Astrocyte of the hippocampus (primary cell): ENCODE data around the gene SOCS3.
A peak's percentile ranks its signal among the peaks of the same experiment; 100 is the strongest.
"Not testable (repeated sequence)": the region's sequence is repeated elsewhere in the genome, so short reads cannot be mapped to it uniquely, and the experiment has no call there.

Experiments
- DNase-seq: peaks from one replicate; pipeline ENCODE4 v3.0.0; 2011; ENCODE audit warnings: low read depth, low spot score

Gene SOCS3

GRCh38 chr17:78349891-78350642 is 9.8 kb downstream of the SOCS3 start:
- DNase-seq = no peak

GRCh38 chr17:78348055-78348770 is 11.7 kb downstream of the SOCS3 start:
- DNase-seq = no peak

GRCh38 chr17:78347453-78347852 is 12.4 kb downstream of the SOCS3 start:
- DNase-seq = no peak

GRCh38 chr17:78346605-78347250 is 13.1 kb downstream of the SOCS3 start:
- no peak for DNase-seq

GRCh38 chr17:78345791-78346494 is 13.9 kb downstream of the SOCS3 start:
- no peak for DNase-seq

GRCh38 chr17:78345172-78345571 is 14.7 kb downstream of the SOCS3 start:
- DNase-seq = no peak

GRCh38 chr17:78344666-78345065 is 15.2 kb downstream of the SOCS3 start:
- no peak for DNase-seq

- no peak for DNase-seq
These were observed 16.2 kb downstream of the SOCS3 start for GRCh38 chr17:78343543-78344201.

GRCh38 chr17:78343187-78343542 is 16.7 kb downstream of the SOCS3 start:
- peak; percentile 94 for DNase-seq

GRCh38 chr17:78342449-78343186 is 17.3 kb downstream of the SOCS3 start:
- DNase-seq = peak; percentile 94

GRCh38 chr17:78341559-78342448 is 18.1 kb downstream of the SOCS3 start:
- DNase-seq = peak; percentile 95

GRCh38 chr17:78340183-78340955 is 19.5 kb downstream of the SOCS3 start:
- no peak for DNase-seq

- no peak for DNase-seq
These were observed 21.2 kb downstream of the SOCS3 start for GRCh38 chr17:78338486-78339259.

GRCh38 chr17:78337244-78338109 is 22.4 kb downstream of the SOCS3 start:
- no peak for DNase-seq

- no peak for DNase-seq
These were observed 24.7 kb downstream of the SOCS3 start for GRCh38 chr17:78335209-78335608.

GRCh38 chr17:78332991-78333390 is 26.9 kb downstream of the SOCS3 start:
- no peak for DNase-seq

- DNase-seq = not testable (repeated sequence)
These were observed 28.5 kb downstream of the SOCS3 start for GRCh38 chr17:78331355-78331754.
